Stimulated activated CD4-positive, alpha-beta T cell treated with anti-CD3 and anti-CD28 coated beads, Interleukin-1b, Interleukin-23, amount 100 ng/mL, for 48 hours (primary cell): ENCODE measurements around the gene P2RY8.

Experiments
- DNase-seq: peaks from one replicate; pipeline ENCODE4 v3.0.0-alpha.2; 2020

Gene P2RY8

DNA sequence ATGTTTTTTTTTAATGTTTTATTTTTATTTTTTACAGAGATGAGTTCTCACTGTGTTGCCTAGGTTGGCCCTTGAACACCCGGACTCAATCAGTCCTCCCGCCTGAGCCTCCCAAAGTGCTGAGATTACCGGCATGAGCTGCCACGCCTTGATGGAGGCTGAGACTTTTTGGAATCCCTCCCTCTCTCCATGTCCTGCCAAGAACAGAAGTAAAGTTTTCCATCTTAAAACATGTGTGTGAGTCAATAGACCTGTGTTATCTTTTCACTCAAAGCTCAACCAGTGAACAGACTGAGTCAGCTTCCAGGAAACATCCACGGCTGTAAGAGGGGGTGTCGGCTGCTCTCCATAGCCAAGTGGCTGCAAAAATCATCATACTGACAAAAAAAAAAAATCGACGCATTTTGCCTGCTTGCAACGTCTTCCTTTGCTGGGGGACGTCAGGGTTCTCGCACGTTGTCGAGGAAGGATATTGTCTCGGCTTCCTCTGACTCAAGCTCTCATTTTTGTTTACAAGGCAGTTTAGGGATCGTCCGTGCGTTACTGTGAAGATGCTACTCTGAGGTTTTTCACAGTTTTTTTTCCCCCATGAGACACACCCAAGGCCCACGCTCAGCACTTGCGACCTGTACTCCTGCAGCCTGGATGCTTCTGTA lies 74.3 kb downstream of the P2RY8 start:
- peak; percentile 85 for DNase-seq

DNA sequence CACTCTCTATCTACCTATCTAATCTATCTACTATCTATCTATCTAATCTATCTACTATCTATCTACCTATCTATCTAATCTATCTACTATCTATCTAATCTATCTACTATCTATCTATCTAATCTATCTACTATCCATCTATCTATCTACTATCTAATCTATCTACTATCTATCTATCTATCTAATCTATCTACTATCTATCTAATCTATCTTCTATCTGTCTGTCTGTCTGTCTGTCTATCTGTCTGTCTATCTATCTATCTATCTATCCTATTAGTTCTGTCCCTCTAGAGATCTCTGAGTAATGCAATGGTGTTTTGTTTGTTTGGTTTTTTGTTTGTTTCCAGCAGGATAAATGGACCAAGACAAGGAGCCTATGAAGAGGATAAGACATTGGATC lies 74.9 kb downstream of the P2RY8 start:
- DNase-seq: no peak

DNA sequence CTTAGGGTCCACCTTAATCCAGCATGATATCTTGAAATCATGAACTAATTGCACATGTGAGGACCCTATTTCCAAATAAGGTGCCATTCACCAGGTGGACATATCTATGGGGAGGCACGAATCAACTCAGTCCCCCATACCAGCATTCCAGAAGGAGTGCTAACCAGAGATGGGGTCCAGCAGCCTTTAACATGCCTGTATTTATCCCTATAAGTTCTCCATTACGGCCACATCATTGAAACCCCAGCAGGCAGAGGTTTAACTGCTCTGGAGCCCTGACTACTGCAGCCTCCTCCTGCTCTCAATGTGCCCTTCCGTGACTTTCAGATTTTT lies 81.1 kb downstream of the P2RY8 start:
- no peak for DNase-seq

DNA sequence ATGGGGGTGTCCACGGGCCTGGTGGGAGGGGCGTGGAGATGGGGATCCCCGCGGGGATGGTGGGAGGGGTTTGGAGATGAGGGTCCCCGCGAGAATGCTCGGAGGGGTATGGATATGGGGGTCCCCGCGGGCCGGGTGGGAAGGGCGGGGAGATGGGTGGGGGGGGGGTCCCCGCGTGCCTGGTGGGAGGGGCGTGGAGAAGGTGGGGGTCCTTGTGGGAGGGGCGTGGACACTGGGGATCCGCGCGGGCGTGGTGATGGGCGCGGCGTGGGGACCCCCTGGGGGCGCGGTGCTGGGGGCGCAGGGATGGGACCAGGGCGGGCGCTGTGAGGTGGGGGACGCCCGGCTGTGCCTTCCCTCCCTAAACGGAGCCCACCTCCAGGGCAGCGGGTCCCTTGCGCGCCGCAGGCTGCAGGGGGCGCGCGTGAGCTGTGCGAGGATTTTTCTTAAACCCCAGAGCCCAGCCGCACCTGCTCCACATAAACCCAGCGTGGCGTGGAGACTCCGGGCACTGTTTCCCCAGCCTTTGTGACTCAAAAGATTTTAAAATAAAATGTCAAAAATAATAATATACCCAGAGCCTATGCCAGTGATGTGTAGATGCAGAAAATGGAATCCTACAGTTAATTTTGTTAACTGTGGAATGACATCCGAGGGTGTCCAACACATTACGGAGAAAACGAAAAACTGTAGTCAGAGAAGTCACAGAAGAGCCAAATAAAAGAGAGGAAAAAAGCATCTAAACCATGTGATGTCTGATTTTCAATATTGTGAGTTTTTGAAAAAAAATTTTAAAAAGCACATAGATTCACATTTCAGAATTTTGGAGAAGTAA lies 82.8 kb downstream of the P2RY8 start:
- peak; percentile 88 for DNase-seq

DNA sequence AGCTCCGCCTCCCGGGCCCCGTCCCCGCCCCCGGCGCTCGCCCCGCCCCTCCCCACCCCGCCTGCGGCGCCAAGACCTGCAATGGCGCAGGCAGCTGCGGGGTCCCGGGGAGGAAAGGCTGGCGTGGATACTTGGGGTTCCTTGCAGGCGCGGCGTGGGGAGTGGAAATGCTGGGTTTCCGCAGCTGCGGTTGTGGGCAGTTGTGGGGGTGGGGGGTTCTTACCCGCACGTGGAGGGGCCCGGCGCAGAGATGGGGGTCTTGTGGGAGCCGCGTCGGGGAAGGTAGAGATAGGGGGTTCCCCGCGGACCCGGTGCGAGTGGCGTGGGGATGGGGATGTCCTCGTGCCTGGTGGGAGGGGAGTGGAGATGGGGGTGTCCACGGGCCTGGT lies 83.6 kb downstream of the P2RY8 start:
- no peak for DNase-seq

DNA sequence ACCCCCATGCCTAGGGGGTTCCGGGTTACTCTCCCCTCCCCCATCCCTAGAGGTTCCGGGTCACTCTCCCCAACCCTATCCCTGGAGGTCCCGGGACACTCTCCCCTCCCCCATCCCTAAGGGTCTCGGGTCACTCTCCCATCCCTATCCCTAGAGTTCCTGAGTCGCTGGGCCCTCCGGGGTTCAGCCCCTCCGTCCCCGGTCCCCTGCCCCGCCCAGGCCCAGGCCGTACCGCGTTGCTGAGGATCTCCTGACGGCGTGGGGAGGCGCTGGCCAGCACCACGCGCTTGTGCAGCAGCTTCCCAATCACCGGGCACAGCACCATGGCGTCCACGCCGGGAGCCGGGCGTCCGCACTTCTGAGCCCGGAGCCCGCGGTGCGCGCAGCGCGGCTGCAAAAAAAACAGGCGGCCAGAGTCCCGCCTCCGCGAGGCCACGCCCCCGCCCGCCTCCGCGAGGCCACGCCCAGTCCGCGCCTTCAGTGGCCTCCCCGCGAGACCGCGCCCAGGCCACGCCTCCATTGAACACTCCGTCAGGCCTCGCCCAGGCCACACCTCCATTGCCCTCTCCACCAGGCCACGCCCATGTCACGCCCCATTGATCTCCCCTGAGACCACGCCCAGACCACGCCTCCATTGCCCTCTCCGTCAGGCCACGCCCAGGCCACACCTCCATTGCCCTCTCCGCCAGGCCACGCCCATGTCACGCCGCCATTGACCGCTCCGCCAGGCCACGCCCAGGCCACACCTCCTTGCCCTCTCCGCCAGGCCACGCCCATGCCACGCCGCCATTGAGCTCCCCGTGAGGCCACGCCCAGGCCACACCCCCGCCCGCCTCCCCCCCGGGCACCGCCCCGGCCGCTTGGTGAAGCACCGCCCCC lies 84.2 kb downstream of the P2RY8 start, which contains the start of gene ASMTL:
Gene ASMTL, minus strand, starts transcription at position 394 of the 879 bp plus-strand sequence. Its CDS starts 69 bp downstream, at position 325.
- peak; percentile 100 for DNase-seq

DNA sequence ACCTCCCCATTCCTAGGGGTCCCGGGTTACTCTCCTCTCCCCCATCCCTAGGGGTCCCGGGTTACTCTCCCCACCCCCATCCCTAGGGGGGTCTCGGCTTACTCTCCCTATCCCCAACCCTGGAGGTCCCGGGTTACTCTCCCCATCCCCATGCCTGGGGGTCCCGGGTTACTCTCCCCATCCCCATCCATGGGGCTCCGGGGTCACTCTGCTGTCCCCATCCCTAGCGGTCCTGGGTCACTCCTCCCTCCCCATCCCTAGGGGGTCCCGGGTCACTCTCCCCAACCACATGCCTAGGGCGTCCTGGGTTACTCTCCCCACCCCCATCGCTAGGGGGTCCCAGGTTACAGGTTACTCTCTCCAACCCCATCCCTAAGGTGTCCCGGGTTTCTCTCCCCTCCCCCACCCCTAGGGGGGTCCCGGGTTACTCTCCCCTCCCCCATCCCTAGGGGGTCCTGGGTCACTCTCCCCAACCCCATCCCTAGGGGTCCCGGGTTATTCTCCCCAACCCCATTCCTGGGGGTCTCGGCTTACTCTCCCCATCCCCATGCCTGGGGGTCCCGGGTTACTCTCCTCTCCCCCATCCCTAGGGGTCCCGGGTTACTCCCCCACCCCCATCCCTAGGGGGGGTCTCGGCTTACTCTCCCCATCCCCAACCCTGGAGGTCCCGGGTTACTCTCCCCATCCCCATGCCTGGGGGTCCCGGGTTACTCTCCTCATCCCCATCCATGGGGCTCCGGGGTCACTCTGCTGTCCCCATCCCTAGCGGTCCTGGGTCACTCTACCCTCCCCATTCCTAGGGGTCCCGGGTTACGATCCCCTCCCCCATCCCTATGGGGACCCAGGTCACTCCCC lies 85.1 kb downstream of the P2RY8 start:
- peak; percentile 26 for DNase-seq

DNA sequence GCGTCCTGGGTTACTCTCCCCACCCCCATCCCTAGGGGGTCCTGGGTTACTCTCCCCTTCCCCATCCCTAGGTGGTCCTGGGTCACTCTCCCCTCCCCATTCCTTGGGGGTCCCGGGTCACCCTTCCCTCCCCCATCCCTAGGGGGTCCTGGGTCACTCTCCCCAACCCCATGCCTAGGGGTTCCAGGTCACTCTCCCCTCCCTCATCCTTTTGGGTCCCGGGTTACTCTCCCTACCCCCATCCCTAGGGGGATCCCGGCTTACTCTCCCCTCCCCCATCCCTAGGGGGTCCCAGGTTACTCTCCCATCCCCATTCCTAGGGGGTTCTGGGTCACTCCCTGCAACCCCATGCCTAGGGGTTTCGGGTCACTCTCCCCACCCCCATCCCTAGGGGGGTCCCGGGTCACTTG lies 85.7 kb downstream of the P2RY8 start:
- DNase-seq: no peak

DNA sequence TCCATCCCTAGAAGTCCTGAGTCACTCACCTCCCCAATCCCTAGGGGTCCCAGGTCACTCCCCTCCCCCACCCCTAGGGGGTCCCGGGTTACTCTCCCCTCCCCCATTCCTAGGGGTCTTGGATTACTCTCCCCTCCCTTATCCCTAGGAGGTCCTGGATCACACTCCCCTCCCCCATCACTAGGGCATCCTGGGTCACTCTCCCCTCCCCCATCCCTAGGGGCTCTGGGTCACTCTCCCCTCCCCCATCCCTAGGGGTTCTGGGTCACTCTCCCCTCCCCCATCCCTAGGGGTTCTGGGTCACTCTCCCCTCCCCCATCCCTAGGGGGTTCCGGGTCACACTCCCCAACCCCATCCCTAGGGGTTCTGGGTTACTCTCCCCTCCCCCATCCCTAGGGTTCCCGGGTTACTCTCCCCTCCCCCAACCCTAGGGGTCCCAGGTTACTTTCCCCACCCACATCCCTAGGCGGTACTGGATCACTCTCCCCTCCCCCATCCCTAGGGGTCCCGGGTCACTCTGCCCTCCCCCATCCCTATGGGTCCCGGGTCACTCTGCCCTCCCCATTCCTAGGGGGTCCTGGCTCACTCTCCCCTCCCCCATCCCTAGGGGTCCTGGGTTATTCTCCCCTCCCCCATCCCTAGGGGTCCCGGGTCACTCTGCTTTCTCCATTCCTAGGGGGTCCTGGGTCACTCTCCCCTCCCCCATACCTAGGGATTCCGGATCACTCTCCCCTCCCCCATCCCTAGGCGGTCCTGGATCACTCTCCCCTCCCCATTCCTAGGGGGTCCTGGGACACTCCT lies 86.4 kb downstream of the P2RY8 start:
- DNase-seq: no peak

DNA sequence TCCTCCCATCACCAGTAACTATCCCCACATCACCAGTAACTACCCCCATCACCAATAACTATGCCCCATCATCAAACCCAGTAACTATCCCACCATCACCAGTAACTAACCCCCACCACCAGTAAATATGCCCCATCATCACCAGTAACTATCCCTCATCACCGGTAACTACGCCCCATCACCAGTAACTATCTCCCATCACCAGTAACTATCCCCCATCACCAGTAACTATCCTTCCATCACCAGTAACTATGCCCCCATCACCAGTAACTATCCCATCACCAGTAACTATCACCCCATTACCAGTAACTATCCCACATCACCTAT lies 87.2 kb downstream of the P2RY8 start:
- DNase-seq: no peak

DNA sequence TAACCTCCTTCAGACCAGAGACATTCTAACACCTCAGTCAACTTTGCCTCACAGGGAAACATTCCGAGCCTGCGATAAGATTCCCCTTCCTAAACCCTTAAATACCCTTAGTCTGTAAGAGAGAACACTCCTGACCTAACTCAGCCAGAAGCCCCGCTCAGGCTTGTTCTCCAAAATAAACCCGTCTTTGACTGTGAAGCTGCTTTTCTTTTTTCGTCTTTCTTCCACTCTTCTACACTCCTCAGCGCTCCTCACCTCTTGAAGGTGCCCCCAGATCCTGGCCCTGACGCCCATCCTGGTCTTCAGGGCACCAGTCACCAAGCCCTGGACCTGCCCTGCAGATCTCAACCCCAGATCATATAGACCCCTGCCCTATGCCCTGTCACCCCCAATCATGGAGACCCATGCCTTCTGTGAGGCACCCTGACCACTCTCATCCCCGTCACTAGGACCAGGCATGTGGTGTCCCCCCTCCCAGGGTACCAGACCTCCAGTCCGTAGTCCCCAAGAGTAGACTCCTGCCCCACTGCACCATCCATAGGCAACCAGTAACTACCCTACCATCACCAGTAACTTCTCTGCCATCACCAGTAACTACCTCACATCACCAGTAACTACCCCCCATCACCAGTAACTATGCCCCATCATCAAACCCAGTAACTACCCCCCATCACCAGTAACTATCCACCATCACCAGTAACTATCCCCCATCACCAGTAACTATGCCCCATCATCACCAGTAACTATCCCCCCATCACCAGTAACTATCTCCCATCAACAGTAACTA lies 87.8 kb downstream of the P2RY8 start:
- peak; percentile 2 for DNase-seq

DNA sequence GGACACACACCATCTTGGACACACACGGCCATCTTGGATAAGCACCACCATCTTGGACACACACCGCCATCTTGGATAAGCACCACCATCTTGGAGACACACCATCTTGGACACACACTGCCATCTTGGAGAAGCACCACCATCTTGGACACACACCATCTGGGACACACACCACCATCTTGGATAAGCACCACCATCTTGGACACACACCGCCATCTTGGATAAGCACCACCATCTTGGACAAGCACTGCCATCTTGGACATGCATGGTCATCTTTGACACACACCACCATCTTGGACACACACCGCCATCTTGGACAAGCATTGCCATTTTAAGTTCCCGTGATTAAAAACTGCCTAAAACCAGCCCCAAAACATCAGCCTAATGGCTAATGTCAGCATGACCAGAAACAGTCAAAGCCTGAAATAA lies 88.4 kb downstream of the P2RY8 start:
- peak; percentile 0 for DNase-seq

DNA sequence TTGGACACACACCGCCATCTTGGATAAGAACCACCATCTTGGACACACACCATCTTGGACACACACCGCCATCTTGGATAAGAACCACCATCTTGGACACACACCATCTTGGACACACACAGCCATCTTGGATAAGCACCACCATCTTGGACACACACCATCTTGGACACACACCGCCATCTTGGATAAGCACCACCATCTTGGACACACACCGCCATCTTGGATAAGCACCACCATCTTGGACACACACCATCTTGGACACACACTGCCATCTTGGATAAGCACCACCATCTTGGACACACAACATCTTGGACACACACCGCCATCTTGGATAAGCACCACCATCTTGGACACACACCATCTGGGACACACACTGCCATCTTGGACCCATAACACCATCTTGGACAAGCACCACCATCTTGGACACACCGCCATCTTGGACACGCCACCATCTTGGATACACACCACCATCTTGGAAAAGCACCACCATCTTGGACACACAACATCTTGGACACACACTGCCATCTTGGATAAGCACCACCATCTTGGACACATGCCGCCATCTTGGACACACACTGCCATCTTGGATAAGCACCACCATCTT lies 88.9 kb downstream of the P2RY8 start:
- DNase-seq: peak; percentile 0

DNA sequence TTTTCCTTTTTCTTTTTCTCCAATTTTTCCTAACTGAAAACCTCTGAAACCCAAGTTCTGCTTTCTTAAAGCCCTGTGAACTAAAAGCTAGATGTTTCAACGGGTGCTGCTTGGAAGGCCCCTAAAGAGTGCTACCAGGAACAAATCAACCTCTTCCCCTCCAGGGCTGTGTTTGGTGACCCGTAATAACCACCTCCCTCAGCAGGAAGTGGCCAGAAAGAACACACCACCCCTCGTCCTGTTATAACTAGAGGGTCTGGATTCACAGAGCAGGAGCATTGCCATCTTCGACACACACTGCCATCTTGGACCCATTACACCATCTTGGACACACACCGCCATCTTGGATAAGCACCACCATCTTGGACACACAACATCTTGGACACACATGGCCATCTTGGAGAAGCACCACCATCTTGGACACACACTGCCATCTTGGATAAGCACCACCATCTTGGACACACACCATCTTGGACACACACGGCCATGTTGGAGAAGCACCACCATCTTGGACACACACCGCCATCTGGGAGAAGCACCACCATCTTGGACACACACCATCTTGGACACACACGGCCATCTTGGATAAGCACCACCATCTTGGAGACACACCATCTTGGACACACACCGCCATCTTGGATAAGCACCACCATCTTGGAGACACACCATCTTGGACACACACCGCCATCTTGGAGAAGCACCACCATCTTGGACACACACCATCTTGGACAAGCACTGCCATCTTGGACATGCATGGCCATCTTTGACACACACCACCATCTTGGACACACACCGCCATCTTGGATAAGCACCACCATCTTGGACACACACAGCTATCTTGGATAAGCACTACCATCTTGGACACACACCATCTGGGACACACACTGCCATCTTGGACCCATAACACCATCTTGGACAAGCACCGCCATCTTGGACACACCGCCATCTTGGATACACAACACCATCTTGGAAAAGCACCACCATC lies 89.7 kb downstream of the P2RY8 start:
- peak; percentile 0 for DNase-seq

DNA sequence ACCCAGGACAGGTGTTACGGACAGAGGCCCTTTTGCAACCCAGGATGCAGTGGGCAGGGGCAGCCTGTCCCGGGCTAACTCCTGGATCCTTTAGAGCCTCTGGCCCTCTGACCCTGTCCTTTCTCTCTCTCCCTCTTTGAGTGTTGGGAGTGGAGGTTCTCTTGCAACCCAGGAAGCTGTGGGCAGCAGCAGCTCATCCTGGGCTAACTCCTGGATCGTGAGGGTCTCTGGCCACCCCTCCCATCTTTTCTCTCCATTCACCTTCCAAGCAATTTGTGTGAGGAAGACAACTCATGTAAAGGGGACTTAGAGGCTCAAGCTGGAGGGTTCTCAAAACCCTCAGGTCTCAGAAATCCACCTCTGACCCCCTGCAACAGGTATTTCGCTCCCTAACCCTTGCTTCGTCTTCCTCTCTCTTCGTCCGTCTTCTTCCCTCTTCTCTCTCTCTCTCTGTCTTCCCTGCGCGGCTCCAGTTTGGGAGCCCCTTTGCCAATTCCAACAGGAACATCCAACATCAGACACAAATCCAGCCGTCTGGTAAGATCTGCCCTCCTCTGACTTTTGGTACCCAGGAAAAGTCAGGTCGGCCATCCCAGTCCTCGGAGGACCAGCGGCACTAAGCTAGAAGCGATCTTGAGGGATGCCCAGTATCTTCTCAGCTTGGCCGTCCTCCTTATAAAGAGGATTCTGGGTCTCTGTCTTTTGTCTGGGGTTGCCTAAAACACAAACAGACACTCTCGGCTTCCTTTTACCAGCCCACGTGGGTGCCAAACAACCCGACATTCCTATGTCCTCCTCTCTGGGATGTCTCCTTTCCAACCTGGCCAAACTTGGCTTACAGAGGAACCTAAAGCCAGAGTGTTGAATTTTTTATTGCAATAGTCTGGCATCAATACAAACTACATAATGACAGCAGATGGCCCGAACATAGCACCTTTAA lies 92.2 kb downstream of the P2RY8 start:
- DNase-seq: no peak

DNA sequence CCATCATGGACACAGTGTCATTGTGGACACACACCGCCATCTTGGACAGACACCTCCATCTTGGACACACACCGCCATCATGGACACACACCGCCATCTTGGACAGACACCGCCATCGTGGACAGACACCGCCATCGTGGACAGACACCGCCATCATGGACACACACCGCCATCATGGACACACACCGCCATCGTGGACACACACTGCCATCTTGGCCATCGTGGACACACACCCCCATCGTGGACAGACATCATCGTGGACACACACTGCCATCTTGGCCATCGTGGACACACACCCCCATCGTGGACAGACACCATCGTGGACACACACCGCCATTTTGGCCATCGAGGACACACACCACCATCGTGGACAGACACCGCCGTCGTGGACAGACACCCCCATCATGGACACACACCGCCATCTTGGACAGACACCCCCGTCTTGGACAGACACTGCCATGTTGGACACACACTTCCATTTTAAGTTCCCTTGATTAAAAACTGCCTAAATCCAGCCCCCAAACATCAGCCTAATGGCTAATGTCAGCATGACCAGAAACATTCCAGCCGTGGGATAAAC lies 93.4 kb downstream of the P2RY8 start:
- no peak for DNase-seq

DNA sequence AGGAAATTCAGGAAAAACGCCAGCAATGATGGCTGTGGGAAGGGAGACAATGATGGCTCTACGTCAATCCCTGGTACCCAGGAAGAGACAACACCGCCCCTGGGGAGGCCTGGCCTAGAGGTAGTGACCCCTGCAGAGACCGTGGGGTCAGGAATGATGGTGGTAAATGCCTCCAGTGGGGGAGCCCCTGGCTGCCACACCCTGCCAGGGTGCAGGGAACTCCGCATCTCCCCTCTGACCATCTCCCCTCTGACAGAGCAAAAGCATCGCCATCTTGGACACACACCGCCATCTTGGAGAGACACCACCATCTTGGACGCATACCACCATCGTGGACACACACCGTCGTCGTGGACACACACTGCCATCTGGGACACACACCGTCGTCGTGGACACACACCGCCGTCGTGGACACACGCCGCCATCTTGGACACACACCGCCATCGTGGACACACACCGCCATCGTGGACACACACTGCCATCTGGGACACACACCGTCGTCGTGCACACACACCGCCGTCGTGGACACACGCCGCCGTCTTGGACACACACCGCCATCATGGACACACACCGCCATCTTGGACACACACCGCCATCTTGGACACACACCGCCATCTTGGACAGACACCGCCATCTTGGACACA lies 94.1 kb downstream of the P2RY8 start:
- no peak for DNase-seq
